Brain microvascular endothelial cell (primary cell): ENCODE results near the gene NUBPL.
A peak's percentile ranks its signal among the peaks of the same experiment; 100 is the strongest.
"Not testable (repeated sequence)": the region's sequence is repeated elsewhere in the genome, so short reads cannot be mapped to it uniquely, and the experiment has no call there.

ENCODE experiments used
- DNase-seq: peaks from one replicate; pipeline ENCODE4 v3.0.0-alpha.2; 2020
- H3K27ac ChIP-seq: fragments of 250-450 bp; sonication (Bioruptor Pico); 2 replicates; pipeline ENCODE4 v1.5.1; 2020; ENCODE audit warnings: mild to moderate bottlenecking, moderate library complexity
- H3K27me3 ChIP-seq: fragments of 250-450 bp; sonication (Bioruptor Pico); replicated peaks from 2 replicates; pipeline ENCODE4 v1.5.1; 2020; ENCODE audit warnings: mild to moderate bottlenecking
- H3K36me3 ChIP-seq: fragments of 250-450 bp; sonication (Bioruptor Pico); replicated peaks from 2 replicates; pipeline ENCODE4 v1.5.1; 2020; ENCODE audit warnings: mild to moderate bottlenecking
- H3K4me3 ChIP-seq: 2 replicates; pipeline ENCODE4 v1.5.1; 2011; ENCODE audit warnings: low read depth, mild to moderate bottlenecking, control low read depth, low read length, moderate library complexity
- CTCF ChIP-seq: IDR thresholded peaks from 2 replicates; pipeline ENCODE4 v1.5.1; 2011; ENCODE audit warnings: low read depth, mild to moderate bottlenecking, moderate library complexity, low read length, control low read depth, inconsistent platforms; ENCODE audit errors: missing control alignments
- in situ Hi-C: cut with HindIII; loops from 2 replicates; pipeline ENCODE4 v1.10.0; 2017; ENCODE audit warnings: low sequenced_read_pairs, low pct_ligation_motif_present

Gene NUBPL

GRCh38 chr14:31726337-31726736, 165.1 kb downstream of the NUBPL start:
- no peak for DNase-seq
- in situ Hi-C loops, result no loop called here

GRCh38 chr14:31727797-31728196, 166.6 kb downstream of the NUBPL start:
- DNase-seq, result no peak
- Histone ChIP-seq H3K36me3 (no peaks in the 10 kb centered on the region), H3K27ac (no peak overlapping the region), H3K4me3 (no peak overlapping the region), H3K27me3 (no peaks in the 10 kb centered on the region)
- no peak for TF ChIP-seq CTCF
- in situ Hi-C loops, result no loop called here

More at GRCh38 chr14:31726337-31726736, 165.1 kb downstream of the NUBPL start:
- no peaks in the 10 kb centered on the region for H3K27me3 ChIP-seq
- H3K4me3 ChIP-seq, result no peak overlapping the region
- no peak for TF ChIP-seq CTCF
- H3K36me3 ChIP-seq, result no peaks in the 10 kb centered on the region
- no peak overlapping the region for H3K27ac ChIP-seq

GRCh38 chr14:31740688-31741087, 179.5 kb downstream of the NUBPL start:
- TF ChIP-seq CTCF, result no peak
- in situ Hi-C loops, result no loop called here
- DNase-seq, result no peak
- H3K27ac ChIP-seq, result no peak overlapping the region
- H3K4me3 ChIP-seq, result no peak overlapping the region
- no peaks in the 10 kb centered on the region for H3K36me3 ChIP-seq
- H3K27me3 ChIP-seq, result no peaks in the 10 kb centered on the region

- in situ Hi-C loops, result no loop called here
- no peak overlapping the region for H3K4me3 ChIP-seq
- H3K36me3 ChIP-seq, result no peaks in the 10 kb centered on the region
- no peaks in the 10 kb centered on the region for H3K27me3 ChIP-seq
- TF ChIP-seq CTCF, result peak; percentile 21
- no peak for DNase-seq
- no peak overlapping the region for H3K27ac ChIP-seq
Observed at GRCh38 chr14:31745741-31746140, 184.5 kb downstream of the NUBPL start.

GRCh38 chr14:31746326-31746725, 185.1 kb downstream of the NUBPL start:
- no peak for TF ChIP-seq CTCF
- no peak for DNase-seq
- no peaks in the 10 kb centered on the region for H3K36me3 ChIP-seq
- H3K4me3 ChIP-seq, result no peak overlapping the region
- in situ Hi-C loops, result no loop called here
- no peak overlapping the region for H3K27ac ChIP-seq
- H3K27me3 ChIP-seq, result no peaks in the 10 kb centered on the region

- no peak for DNase-seq
- Histone ChIP-seq H3K4me3 (no peak overlapping the region), H3K27me3 (no peaks in the 10 kb centered on the region), H3K27ac (no peak overlapping the region), H3K36me3 (no peaks in the 10 kb centered on the region)
- TF ChIP-seq CTCF, result no peak
- in situ Hi-C loops, result no loop called here
Observed at GRCh38 chr14:31749275-31749674, 188.1 kb downstream of the NUBPL start.

- H3K27ac ChIP-seq, H3K36me3 ChIP-seq, H3K4me3 ChIP-seq, H3K27me3 ChIP-seq, DNase-seq, in situ Hi-C loops: not testable (repeated sequence)
Observed at GRCh38 chr14:31751047-31751446, 189.8 kb downstream of the NUBPL start.
